ENCODE results near the gene PPP2R5D.
A peak's percentile ranks its signal among the peaks of the same experiment; 100 is the strongest.

PPP2R5D gene

GRCh38 chr6:42961020-42961470 is 23.3 kb upstream of the PPP2R5D start:
- H3K4me3 ChIP-seq = no peak overlapping the region
- no peak overlapping the region for H3K27ac ChIP-seq
- peak overlapping the region in 1 of 11 experiments; percentile 28; a peak in 3 of 22 replicates for H3K4me2 ChIP-seq

DNA sequence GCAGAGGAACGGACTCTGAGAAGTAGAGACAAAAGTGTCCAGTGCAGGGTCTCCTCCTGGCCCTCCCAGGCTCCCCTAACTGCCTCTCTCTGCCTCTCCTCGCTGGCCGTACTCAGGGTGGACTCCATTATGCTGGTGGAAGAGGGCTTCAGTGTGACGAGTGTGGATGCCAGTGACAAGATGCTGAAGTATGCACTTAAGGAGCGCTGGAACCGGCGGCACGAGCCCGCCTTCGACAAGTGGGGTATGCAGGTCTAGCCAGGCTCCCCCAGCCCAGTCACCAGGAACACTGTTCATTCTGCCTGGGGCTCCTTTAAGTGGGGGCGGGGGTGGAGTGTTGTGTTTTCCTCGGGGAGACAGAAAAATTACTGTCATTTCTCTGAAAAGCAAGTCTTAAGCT is 22.3 kb upstream of the PPP2R5D start:
- H4K20me1 ChIP-seq = peaks cover 0 to 48% (median 20%) of the 10 kb centered on the region in 11 experiments; a peak in 16 of 22 replicates
- no peak for TF ChIP-seq Cebpa-rat (IDR thresholded peaks at IDR 0.05)
- H3K36me3 ChIP-seq = peaks cover 39 to 62% (median 51%) of the 10 kb centered on the region in 11 experiments
- H3K4me3 ChIP-seq = no peak overlapping the region
- peak overlapping the region in 2 of 11 experiments; percentile 12 to 18; a peak in 2 of 22 replicates for H3K9ac ChIP-seq
- peaks cover 0 to 20% (median 9%) of the 10 kb centered on the region in 10 experiments; a peak in 12 of 20 replicates for H3K4me1 ChIP-seq
- no peak overlapping the region for H3K4me2 ChIP-seq
- no peak overlapping the region for H3K27ac ChIP-seq
- peaks cover 21 to 42% (median 39%) of the 10 kb centered on the region in 11 experiments for H3K27me3 ChIP-seq
- H3K9me3 ChIP-seq (replicated peaks in 1 of 11) = no peaks in the 10 kb centered on the region

More at GRCh38 chr6:42961020-42961470, 23.3 kb upstream of the PPP2R5D start:
- Histone ChIP-seq H3K4me1 (peaks cover 0 to 10% (median 0%) of the 10 kb centered on the region in 10 experiments; a peak in 7 of 20 replicates), H3K9ac (peak overlapping the region in 1 of 11 experiments; percentile 2; a peak in 1 of 22 replicates), H3K9me3 (replicated peaks in 1 of 11) (no peaks in the 10 kb centered on the region), H4K20me1 (peaks cover 0 to 39% (median 20%) of the 10 kb centered on the region in 11 experiments; a peak in 16 of 22 replicates), H3K27me3 (peaks cover 21 to 42% (median 39%) of the 10 kb centered on the region in 11 experiments), H3K36me3 (peaks cover 33 to 55% (median 43%) of the 10 kb centered on the region in 11 experiments)
- no peak for TF ChIP-seq Cebpa-rat (IDR thresholded peaks at IDR 0.05)

DNA sequence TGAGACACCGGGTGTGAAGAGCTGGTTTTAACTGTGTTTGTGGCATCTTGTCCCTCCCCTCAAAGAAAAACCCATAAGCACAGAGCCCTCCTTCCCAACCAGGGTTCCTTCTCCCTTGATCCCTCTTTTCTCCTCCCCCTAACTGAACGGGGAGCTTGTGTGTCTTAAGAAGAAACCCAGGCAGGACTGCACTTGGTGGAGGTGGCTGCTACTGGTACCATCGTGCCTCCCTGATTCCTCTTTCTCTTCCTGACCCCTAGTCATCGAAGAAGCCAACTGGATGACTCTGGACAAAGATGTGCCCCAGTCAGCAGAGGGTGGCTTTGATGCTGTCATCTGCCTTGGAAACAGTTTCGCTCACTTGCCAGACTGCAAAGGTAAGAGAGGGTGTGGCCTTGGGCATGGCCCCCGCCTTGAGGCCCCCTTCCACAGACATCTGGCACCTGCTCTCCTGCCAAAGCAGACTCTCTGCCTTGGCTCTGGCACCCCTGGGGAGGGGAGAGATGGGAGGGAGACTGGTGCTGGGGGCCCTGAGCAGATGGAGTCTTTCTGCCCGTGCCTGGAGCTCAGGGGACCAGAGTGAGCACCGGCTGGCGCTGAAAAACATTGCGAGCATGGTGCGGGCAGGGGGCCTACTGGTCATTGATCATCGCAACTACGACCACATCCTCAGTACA is 21.7 kb upstream of the PPP2R5D start:
- TF ChIP-seq Cebpa-rat (IDR thresholded peaks at IDR 0.05) = no peak
- H3K4me3 ChIP-seq = no peak overlapping the region
- peaks cover 44 to 68% (median 56%) of the 10 kb centered on the region in 11 experiments for H3K36me3 ChIP-seq
- peaks cover 0 to 25% (median 14%) of the 10 kb centered on the region in 10 experiments; a peak in 12 of 20 replicates for H3K4me1 ChIP-seq
- H3K27ac ChIP-seq = no peak overlapping the region
- H3K9me3 ChIP-seq (replicated peaks in 1 of 11) = no peaks in the 10 kb centered on the region
- H3K27me3 ChIP-seq = peaks cover 21 to 42% (median 39%) of the 10 kb centered on the region in 11 experiments
- H3K9ac ChIP-seq = peak overlapping the region in 2 of 11 experiments; percentile 12 to 18; a peak in 2 of 22 replicates
- H4K20me1 ChIP-seq = peaks cover 0 to 48% (median 23%) of the 10 kb centered on the region in 11 experiments; a peak in 16 of 22 replicates
- H3K4me2 ChIP-seq = no peak overlapping the region

GRCh38 chr6:42963179-42963854 is 21.1 kb upstream of the PPP2R5D start:
- Histone ChIP-seq H3K4me3 (no peak overlapping the region), H3K4me1 (peaks cover 0 to 26% (median 14%) of the 10 kb centered on the region in 10 experiments; a peak in 12 of 20 replicates), H3K9ac (no peak overlapping the region), H3K36me3 (peaks cover 51 to 74% (median 63%) of the 10 kb centered on the region in 11 experiments), H4K20me1 (peaks cover 0 to 48% (median 23%) of the 10 kb centered on the region in 11 experiments; a peak in 16 of 22 replicates), H3K27me3 (peaks cover 21 to 42% (median 39%) of the 10 kb centered on the region in 11 experiments), H3K27ac (no peak overlapping the region), H3K4me2 (no peak overlapping the region), H3K9me3 (replicated peaks in 1 of 11) (no peaks in the 10 kb centered on the region)
- no peak for TF ChIP-seq Cebpa-rat (IDR thresholded peaks at IDR 0.05)

DNA sequence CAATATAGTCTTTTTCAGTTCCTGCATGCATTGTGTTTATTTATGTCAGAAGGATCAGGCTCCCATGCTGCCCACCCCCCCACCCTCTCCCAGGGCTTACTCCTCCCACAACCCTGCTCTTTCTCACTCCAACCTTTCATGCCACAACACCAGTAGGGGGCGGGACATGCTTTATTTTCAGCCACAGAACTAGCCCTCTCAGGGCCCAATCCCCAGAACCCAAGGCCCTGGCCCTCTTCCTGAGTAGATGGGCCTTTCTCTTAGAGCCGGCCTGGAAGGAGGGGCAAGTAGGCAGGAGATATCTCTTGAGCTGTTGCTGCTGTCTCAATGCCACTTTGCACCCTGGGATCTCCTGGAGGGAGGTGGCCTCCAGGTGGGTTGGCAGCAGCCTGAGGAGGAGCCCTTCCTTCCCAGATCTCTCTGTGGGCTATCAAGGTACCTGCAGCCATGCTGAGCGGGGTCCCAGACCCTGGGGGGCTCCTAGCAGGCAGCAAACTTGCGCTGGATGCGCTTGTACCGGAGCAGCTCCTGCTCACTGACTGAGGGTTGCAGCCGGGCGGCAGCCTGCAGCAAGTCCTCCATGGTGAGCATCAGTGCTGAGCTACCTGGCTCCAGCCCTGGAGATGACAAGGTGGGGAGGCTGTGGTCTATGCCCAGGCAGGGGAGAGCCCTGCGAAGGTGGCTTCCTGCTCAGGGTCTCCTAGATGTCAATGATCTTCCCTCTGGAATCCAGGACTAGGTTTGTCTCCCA is 20.3 kb upstream of the PPP2R5D start:
- Histone ChIP-seq H3K36me3 (peaks cover 58 to 82% (median 69%) of the 10 kb centered on the region in 11 experiments), H3K4me3 (no peak overlapping the region), H3K4me2 (no peak overlapping the region), H3K9me3 (replicated peaks in 1 of 11) (no peaks in the 10 kb centered on the region), H3K27me3 (peaks cover 21 to 38% (median 36%) of the 10 kb centered on the region in 11 experiments), H4K20me1 (peaks cover 0 to 53% (median 23%) of the 10 kb centered on the region in 11 experiments; a peak in 16 of 22 replicates), H3K9ac (peak overlapping the region in 2 of 11 experiments; percentile 34 to 38; a peak in 2 of 22 replicates), H3K27ac (no peak overlapping the region), H3K4me1 (peaks cover 0 to 31% (median 14%) of the 10 kb centered on the region in 10 experiments; a peak in 12 of 20 replicates)
- TF ChIP-seq Cebpa-rat (IDR thresholded peaks at IDR 0.05) = no peak

DNA sequence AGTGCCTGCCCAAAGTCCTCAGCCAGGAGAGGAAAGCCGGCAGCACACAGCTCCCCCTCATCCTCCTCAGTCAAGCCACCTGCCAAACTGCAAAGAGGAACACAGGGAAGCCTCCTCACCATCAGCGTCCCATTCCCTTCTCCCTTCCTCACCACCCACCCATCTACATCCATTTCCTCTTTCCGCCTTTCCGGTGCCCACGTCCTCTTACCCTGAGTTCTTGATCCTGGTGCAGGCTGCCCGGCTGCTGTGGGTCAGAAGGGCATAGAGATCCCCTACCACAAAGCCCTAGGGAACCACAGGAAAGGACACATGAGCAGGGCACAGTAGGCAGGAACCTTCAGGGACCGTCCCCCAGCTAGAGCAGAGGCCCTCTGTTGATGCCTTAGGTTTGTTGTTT is 17.8 kb upstream of the PPP2R5D start:
- H3K9ac ChIP-seq = peak overlapping the region in 2 of 11 experiments; percentile 7 to 26; a peak in 1 of 22 replicates
- H3K9me3 ChIP-seq (replicated peaks in 1 of 11) = no peaks in the 10 kb centered on the region
- H3K36me3 ChIP-seq = peaks cover 66 to 93% (median 80%) of the 10 kb centered on the region in 11 experiments
- H3K27me3 ChIP-seq = peaks cover 0 to 13% (median 10%) of the 10 kb centered on the region in 11 experiments; a peak in 18 of 22 replicates
- H3K27ac ChIP-seq = no peak overlapping the region
- H4K20me1 ChIP-seq = peaks cover 0 to 59% (median 15%) of the 10 kb centered on the region in 11 experiments; a peak in 13 of 22 replicates
- H3K4me1 ChIP-seq = peaks cover 0 to 44% (median 26%) of the 10 kb centered on the region in 10 experiments; a peak in 15 of 20 replicates
- no peak overlapping the region for H3K4me3 ChIP-seq
- peak overlapping the region in 3 of 11 experiments; percentile 24 to 36 (median 28); a peak in 3 of 22 replicates for H3K4me2 ChIP-seq
- no peak for TF ChIP-seq Cebpa-rat (IDR thresholded peaks at IDR 0.05)

- peaks cover 0 to 62% (median 14%) of the 10 kb centered on the region in 11 experiments; a peak in 12 of 22 replicates for H4K20me1 ChIP-seq
- H3K36me3 ChIP-seq = peaks cover 61 to 92% (median 76%) of the 10 kb centered on the region in 11 experiments
- peak overlapping the region in 3 of 11 experiments; percentile 1 to 28 (median 15); a peak in 3 of 22 replicates for H3K4me2 ChIP-seq
- TF ChIP-seq Cebpa-rat (IDR thresholded peaks at IDR 0.05) = no peak
- H3K27me3 ChIP-seq = peaks cover 0 to 6% (median 4%) of the 10 kb centered on the region in 11 experiments; a peak in 14 of 22 replicates
- H3K4me3 ChIP-seq = no peak overlapping the region
- peaks cover 0 to 50% (median 31%) of the 10 kb centered on the region in 10 experiments; a peak in 15 of 20 replicates for H3K4me1 ChIP-seq
- no peak overlapping the region; a peak in 1 of 22 replicates for H3K27ac ChIP-seq
- H3K9ac ChIP-seq = peak overlapping the region in 5 of 11 experiments; percentile 14 to 31 (median 19); a peak in 5 of 22 replicates
- H3K9me3 ChIP-seq (replicated peaks in 1 of 11) = no peaks in the 10 kb centered on the region
Observed at GRCh38 chr6:42967228-42967627, 17.1 kb upstream of the PPP2R5D start.

Measured in BLaER1 treated with 17β-estradiol and CSF1 and Interleukin-3, amounts not matched to agents 10 nM and 100 nM (cell line).